B cell (primary cell): Measurements from ENCODE around the gene VAMP8. TPM values are rescaled to one million over a fixed set of nuclear protein-coding genes. Genes with fewer than 3 reads are reported as not detected.

ENCODE experiments used
- ATAC-seq: fragments of 200-7000 bp; cut with Tn5 transposase; one replicate; pipeline ENCODE4 v1.10.0; 2021; ENCODE audit warnings: low read depth, mild to moderate bottlenecking, moderate number of reproducible peaks, moderate library complexity
- CTCF ChIA-PET: fragments of 350-600 bp; sonication (Branson Sonifier 250); formaldehyde crosslinking; loops from one replicate; lab custom pipeline; 2021; ENCODE audit warnings: antibody characterized with exemption, inconsistent platforms; lab: Charles Lee
- POLR2A ChIA-PET: fragments of 350-600 bp; sonication (Branson Sonifier 250); formaldehyde crosslinking; loops from one replicate; lab custom pipeline; 2021; ENCODE audit warnings: antibody characterized with exemption; lab: Charles Lee
- DNase-seq: peaks from one replicate; pipeline ENCODE4 v3.0.0; 2013
- H2AFZ ChIP-seq: 2 replicates; pipeline ENCODE4 v1.6.1; 2012; ENCODE audit warnings: mild to moderate bottlenecking, low read depth, low read length; ENCODE audit not compliant: insufficient read depth, poor library complexity, severe bottlenecking
- H3K27ac ChIP-seq, 2 donors: 1 replicate in 1 of 2; 2 replicates in 1 of 2; pipeline ENCODE4 v1.5.1; 2012 to 2013; ENCODE audit warnings: low read length in 2 of 2, mild to moderate bottlenecking in 2 of 2, moderate library complexity in 1 of 2
- H3K27me3 ChIP-seq, 4 experiments: fragments of 200-600 bp in 1 of 4; sonication (generic) in 1 of 4; replicated peaks in 1 of 4; 1 replicate in 2 of 4; 2 replicates in 2 of 4; pipeline versions ENCODE4 v1.6.1 to v1.7.0; 2013 to 2016; ENCODE audit warnings: low read length in 3 of 4, mild to moderate bottlenecking in 2 of 4, mixed read lengths in 1 of 4, moderate library complexity in 1 of 4; ENCODE audit not compliant: insufficient read depth in 4 of 4, control insufficient read depth in 3 of 4; ENCODE audit errors: control extremely low read depth in 1 of 4
- H3K36me3 ChIP-seq, 2 experiments: replicated peaks in 1 of 2; 1 replicate in 1 of 2; 2 replicates in 1 of 2; pipeline versions ENCODE4 v1.6.1 to v1.7.1; 2013; ENCODE audit warnings: low read length in 1 of 2; ENCODE audit not compliant: insufficient read depth in 2 of 2, control insufficient read depth in 1 of 2; ENCODE audit errors: control extremely low read depth in 1 of 2, extremely low read depth in 1 of 2
- H3K4me1 ChIP-seq, 2 donors: fragments of 200-600 bp in 1 of 2; sonication (generic) in 1 of 2; 1 replicate in 1 of 2; 2 replicates in 1 of 2; pipeline versions ENCODE4 v1.5.1 to v1.6.1; 2013 to 2017; ENCODE audit warnings: low read length in 2 of 2; ENCODE audit not compliant: control insufficient read depth in 2 of 2, insufficient read depth in 2 of 2
- H3K4me2 ChIP-seq: replicated peaks from 2 replicates; pipeline ENCODE3; 2012; ENCODE audit warnings: mild to moderate bottlenecking, low read depth, low read length; ENCODE audit not compliant: poor library complexity, severe bottlenecking
- H3K4me3 ChIP-seq, 5 experiments: fragments of 200-600 bp in 1 of 5; sonication (generic) in 1 of 5; 1 replicate in 3 of 5; 2 replicates in 2 of 5; pipeline versions ENCODE4 v1.5.1 to v1.7.0; 2011 to 2016; ENCODE audit warnings: low read length in 4 of 5, mild to moderate bottlenecking in 4 of 5, low read depth in 2 of 5, control low read depth in 1 of 5, moderate library complexity in 1 of 5; ENCODE audit not compliant: insufficient read depth in 1 of 5; ENCODE audit errors: control extremely low read depth in 1 of 5, extremely low read depth in 1 of 5
- H3K79me2 ChIP-seq: fragments of 200-600 bp; sonication (generic); one replicate; pipeline ENCODE4 v1.6.0; 2016; ENCODE audit warnings: low read length; ENCODE audit not compliant: control insufficient read depth, insufficient read depth
- H3K9ac ChIP-seq: fragments of 200-600 bp; sonication (generic); 2 replicates; pipeline ENCODE4 v1.6.1; 2017; ENCODE audit warnings: mild to moderate bottlenecking, low read length, moderate library complexity
- H3K9me3 ChIP-seq, 3 donors: one replicate each; pipeline versions ENCODE4 v1.6.1 to v1.7.1; 2013; ENCODE audit warnings: low read length in 2 of 3; ENCODE audit not compliant: control insufficient read depth in 2 of 3, insufficient read depth in 1 of 3; ENCODE audit errors: control extremely low read depth in 1 of 3
- H4K20me1 ChIP-seq: 2 replicates; pipeline ENCODE4 v1.6.0; 2012; ENCODE audit warnings: mild to moderate bottlenecking, low read length; ENCODE audit not compliant: insufficient read depth, control insufficient read depth, poor library complexity, severe bottlenecking
- H3K27ac Mint-ChIP-seq: one replicate; pipeline ENCODE4 v1.8.0; 2021; ENCODE audit warnings: mixed read lengths
- H3K27me3 Mint-ChIP-seq: one replicate; pipeline ENCODE4 v1.8.0; 2021; ENCODE audit warnings: mixed read lengths
- H3K4me1 Mint-ChIP-seq: one replicate; pipeline ENCODE4 v1.8.0; 2021; ENCODE audit warnings: mixed read lengths
- H3K4me3 Mint-ChIP-seq: one replicate; pipeline ENCODE4 v1.8.0; 2021; ENCODE audit warnings: mixed read lengths
- H3K9me3 Mint-ChIP-seq: one replicate; pipeline ENCODE4 v1.8.0; 2022; ENCODE audit warnings: mixed read lengths; ENCODE audit not compliant: insufficient read depth
- CTCF ChIP-seq: fragments of 200-600 bp; IDR thresholded peaks from one replicate; pipeline ENCODE4 v1.8.0; 2022; ENCODE audit warnings: antibody characterized with exemption, mild to moderate bottlenecking
- EZH2 ChIP-seq: IDR thresholded peaks from 2 replicates; pipeline ENCODE4 v1.6.1; 2012; ENCODE audit warnings: borderline replicate concordance, low read depth, mild to moderate bottlenecking, moderate library complexity, low read length; ENCODE audit not compliant: insufficient read depth, poor library complexity, severe bottlenecking
- WGBS: methylation state at CpG from one replicate; pipeline ENCODE4 v1.1.5; 2013; ENCODE audit warnings: missing lambda C conversion rate; ENCODE audit not compliant: insufficient coverage; 5-methylcytosine and 5-hydroxymethylcytosine counted together
- intact Hi-C: fragments of 100-400 bp; cut with micrococcal nuclease; formaldehyde crosslinking; loops from one replicate; pipeline ENCODE4 v1.10.0; 2022
- polyA plus RNA-seq: library from polyadenylated mRNA; depleted of rRNA; stranded (reverse); fragments of >200 nt; gene quantifications from 2 replicates; pipeline ENCODE4 v1.2.3, GENCODE V29; 2012
- total RNA-seq, 2 donors: library from RNA; stranded (reverse); fragments of 120-200 nt in 1 of 2; gene quantifications; 1 replicate in 1 of 2; 2 replicates in 1 of 2; pipeline versions ENCODE4 v1.2.3 to v1.2.4, GENCODE V29; 2013 to 2022

Gene VAMP8
- total and polyA plus RNA-seq, 2 donors (not counting 1 experiment from before 2014, with no cell fraction given) = 68.7 to 73.8 TPM

GRCh38 chr2:85589982-85590791, 12.8 kb downstream of the VAMP8 start:
- peaks cover 30% of the 10 kb centered on the region for H3K79me2 ChIP-seq
- H3K9me3 Mint-ChIP-seq = no peaks in the 10 kb centered on the region
- 83% methylated on average over 5 of the region's 7 CpGs for WGBS
- no peak overlapping the region for H3K27ac ChIP-seq
- no peak for TF ChIP-seq CTCF
- no peak for TF ChIP-seq EZH2
- no peaks in the 10 kb centered on the region for H3K36me3 ChIP-seq
- no peak overlapping the region for H3K4me3 Mint-ChIP-seq
- no peaks in the 10 kb centered on the region for H3K9me3 ChIP-seq
- no peak overlapping the region for H3K4me2 ChIP-seq
- no peak for DNase-seq
- H3K27me3 ChIP-seq = no peaks in the 10 kb centered on the region
- peaks cover 22 to 30% of the 10 kb centered on the region in 2 donors for H3K4me1 ChIP-seq
- H3K9ac ChIP-seq = no peak overlapping the region
- POLR2A ChIA-PET = interaction anchor here (1.1 kb wide), 1 partner anchor 12 kb away, joined by 3 read pairs; no protein-coding TSS in a partner anchor
- H3K4me3 ChIP-seq = no peak overlapping the region
- no peak for ATAC-seq
- peaks cover 39% of the 10 kb centered on the region for H3K4me1 Mint-ChIP-seq
- H4K20me1 ChIP-seq = no peaks in the 10 kb centered on the region
- no peaks in the 10 kb centered on the region for H3K27me3 Mint-ChIP-seq
- no peak overlapping the region for H3K27ac Mint-ChIP-seq
- no peak overlapping the region for H2AFZ ChIP-seq
- CTCF ChIA-PET = interaction anchor here (1.5 kb wide), 1 partner anchor 10 kb away, joined by 6 read pairs; no protein-coding TSS in a partner anchor
- intact Hi-C loops = no loop called here

GRCh38 chr2:85590950-85591349, 13.6 kb downstream of the VAMP8 start:
- H3K27me3 ChIP-seq = no peaks in the 10 kb centered on the region
- H3K4me3 ChIP-seq = no peak overlapping the region
- POLR2A ChIA-PET = interaction anchor here (1.1 kb wide), 1 partner anchor 13 kb away, joined by 3 read pairs; no protein-coding TSS in a partner anchor
- H3K27me3 Mint-ChIP-seq = no peaks in the 10 kb centered on the region
- no peaks in the 10 kb centered on the region for H3K9me3 Mint-ChIP-seq
- no peak overlapping the region for H3K27ac Mint-ChIP-seq
- no peak for TF ChIP-seq EZH2
- no peak for TF ChIP-seq CTCF
- DNase-seq (no peak), ATAC-seq (no peak)
- H3K36me3 ChIP-seq = no peaks in the 10 kb centered on the region
- peaks cover 38% of the 10 kb centered on the region for H3K4me1 Mint-ChIP-seq
- no peak overlapping the region for H3K4me3 Mint-ChIP-seq
- H3K4me2 ChIP-seq = no peak overlapping the region
- no peaks in the 10 kb centered on the region for H4K20me1 ChIP-seq
- no peak overlapping the region for H3K27ac ChIP-seq
- 86% methylated on average over 2 of the region's 2 CpGs for whole genome bisulfite sequencing
- no peaks in the 10 kb centered on the region for H3K9me3 ChIP-seq
- CTCF ChIA-PET = interaction anchor here (1.0 to 1.8 kb wide), 3 partner anchors 9 to 36 kb away, joined by 3 to 6 read pairs (median 4); partner anchors contain the start of gene TMEM150A
- intact Hi-C loops = no loop called here
- no peak overlapping the region for H2AFZ ChIP-seq
- peaks cover 30% of the 10 kb centered on the region for H3K79me2 ChIP-seq
- H3K9ac ChIP-seq = no peak overlapping the region
- peaks cover 15 to 24% of the 10 kb centered on the region in 2 donors for H3K4me1 ChIP-seq
